Mucosa of rectum (tissue), 2 donors: Measurements from ENCODE around the gene PLA2G6.

Experiments used
- H3K27ac ChIP-seq, 2 donors: one replicate each; pipeline ENCODE4 v1.7.0; 2013; ENCODE audit warnings: inconsistent platforms in 2 of 2, low read depth in 2 of 2, low read length in 2 of 2
- H3K27me3 ChIP-seq, 2 donors: one replicate each; pipeline ENCODE4 v1.7.0; 2013; ENCODE audit warnings: low read length in 2 of 2; ENCODE audit not compliant: control insufficient read depth in 2 of 2, insufficient read depth in 2 of 2
- H3K36me3 ChIP-seq, 2 donors: one replicate each; pipeline ENCODE4 v1.7.0; 2013; ENCODE audit warnings: low read length in 2 of 2; ENCODE audit not compliant: control insufficient read depth in 2 of 2, insufficient read depth in 2 of 2
- H3K4me1 ChIP-seq, 2 donors: one replicate each; pipeline ENCODE4 v1.7.0; 2013; ENCODE audit warnings: low read length in 2 of 2, mild to moderate bottlenecking in 1 of 2; ENCODE audit not compliant: control insufficient read depth in 2 of 2, insufficient read depth in 2 of 2
- H3K4me3 ChIP-seq, 2 donors: one replicate each; pipeline ENCODE4 v1.7.0; 2013; ENCODE audit warnings: low read length in 2 of 2
- H3K9ac ChIP-seq, 2 donors: one replicate each; pipeline ENCODE4 v1.7.0; 2013; ENCODE audit warnings: low read length in 2 of 2, low read depth in 1 of 2, mild to moderate bottlenecking in 1 of 2
- H3K9me3 ChIP-seq, 2 donors: one replicate each; pipeline ENCODE4 v1.7.0; 2013; ENCODE audit warnings: low read length in 2 of 2; ENCODE audit not compliant: control insufficient read depth in 2 of 2
- donor health status: healthy.
- donor health status: Normal muscosa, but diverticular disease.

PLA2G6 gene

DNA sequence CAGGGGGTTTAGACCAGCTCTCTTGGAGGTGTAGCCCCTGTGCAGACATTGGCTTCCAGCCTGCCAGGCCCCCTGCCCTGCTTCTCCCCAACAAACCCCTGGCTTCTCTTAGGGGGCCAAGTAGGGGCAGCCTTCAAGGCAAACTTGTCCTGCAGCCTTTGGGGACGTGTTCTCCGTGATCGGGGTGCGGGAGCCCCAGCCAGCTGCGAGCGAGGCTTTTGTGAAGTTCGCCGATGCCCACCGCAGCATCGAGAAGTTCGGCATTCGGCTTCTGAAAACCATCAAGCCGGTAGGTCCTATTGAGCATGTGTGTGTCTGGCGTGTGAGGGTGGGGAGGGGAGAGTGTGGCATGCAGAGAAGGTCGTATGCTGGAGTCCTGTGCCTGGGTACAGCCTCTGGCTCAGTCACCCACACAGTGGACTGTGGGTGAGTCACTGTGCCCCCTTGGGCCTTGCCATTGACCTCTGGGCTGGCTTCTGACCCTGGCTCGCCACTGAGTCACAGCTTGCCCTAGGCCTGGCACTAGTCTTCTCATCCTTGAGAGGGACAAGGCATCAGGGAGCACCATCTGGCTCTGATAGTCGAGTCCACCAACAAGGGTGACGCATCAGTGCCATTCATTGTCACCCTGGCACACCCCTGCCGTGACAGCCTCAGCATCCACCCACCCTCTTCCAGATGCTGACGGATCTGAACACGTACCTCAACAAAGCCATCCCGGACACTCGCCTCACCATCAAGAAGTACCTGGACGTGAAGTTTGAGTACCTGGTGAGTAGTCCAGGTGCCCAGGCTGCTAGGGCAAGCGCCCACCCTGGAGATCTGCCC is 109.1 kb downstream of the PLA2G6 start:
- Histone ChIP-seq H3K4me1 (no peaks in the 10 kb centered on the region), H3K4me3 (no peak overlapping the region), H3K36me3 (peaks cover 32 to 40% of the 10 kb centered on the region in 2 donors), H3K9me3 (no peaks in the 10 kb centered on the region), H3K27me3 (no peaks in the 10 kb centered on the region), H3K27ac (no peak overlapping the region), H3K9ac (no peak overlapping the region)

DNA sequence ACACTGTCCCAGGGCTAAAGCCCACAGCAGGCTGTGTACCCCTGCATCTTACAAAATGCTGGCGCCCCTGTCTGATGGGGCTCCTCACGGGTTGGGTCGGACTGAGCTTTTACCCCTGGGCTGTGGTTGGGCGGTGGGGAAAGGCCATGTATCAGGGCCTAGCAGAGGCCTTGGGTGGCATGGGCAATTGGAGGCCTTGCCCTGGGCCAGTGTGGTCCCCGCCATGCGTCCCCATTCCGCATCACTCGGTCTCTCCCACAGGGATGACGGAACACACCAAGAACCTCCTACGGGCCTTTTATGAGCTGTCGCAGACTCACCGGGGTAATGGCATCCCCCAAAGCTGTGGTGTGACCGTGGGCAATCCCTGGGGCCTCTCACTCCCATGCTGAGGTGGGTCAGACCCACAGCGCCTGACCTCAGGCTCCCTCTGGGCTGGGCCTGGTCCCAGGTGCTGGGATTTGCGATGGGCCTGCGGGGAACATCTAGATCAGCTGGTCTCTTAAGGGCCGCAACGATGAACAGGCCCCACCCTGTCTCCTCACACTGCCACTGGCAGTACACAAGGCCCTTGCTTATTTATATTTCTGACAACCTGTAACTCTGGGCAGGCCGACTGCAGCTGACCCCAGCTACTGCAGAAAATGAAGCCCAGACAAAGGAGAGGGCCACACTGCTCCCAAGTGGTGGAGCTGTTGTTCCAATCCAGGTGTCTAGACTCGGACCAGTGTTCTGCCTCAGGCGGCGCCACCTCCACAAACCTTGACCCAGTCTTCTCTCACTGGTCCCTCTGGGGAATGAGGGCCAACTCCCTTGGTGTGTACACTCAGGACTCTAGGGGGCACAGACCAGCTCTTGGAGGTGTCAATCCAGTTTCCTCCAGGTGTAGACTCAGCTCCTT is 110.0 kb downstream of the PLA2G6 start:
- H3K27ac ChIP-seq, result no peak overlapping the region
- H3K36me3 ChIP-seq, result peaks cover 33 to 41% of the 10 kb centered on the region in 2 donors
- no peaks in the 10 kb centered on the region for H3K27me3 ChIP-seq
- H3K9ac ChIP-seq, result no peak overlapping the region
- no peak overlapping the region for H3K4me3 ChIP-seq
- H3K9me3 ChIP-seq, result no peaks in the 10 kb centered on the region
- H3K4me1 ChIP-seq, result no peaks in the 10 kb centered on the region

DNA sequence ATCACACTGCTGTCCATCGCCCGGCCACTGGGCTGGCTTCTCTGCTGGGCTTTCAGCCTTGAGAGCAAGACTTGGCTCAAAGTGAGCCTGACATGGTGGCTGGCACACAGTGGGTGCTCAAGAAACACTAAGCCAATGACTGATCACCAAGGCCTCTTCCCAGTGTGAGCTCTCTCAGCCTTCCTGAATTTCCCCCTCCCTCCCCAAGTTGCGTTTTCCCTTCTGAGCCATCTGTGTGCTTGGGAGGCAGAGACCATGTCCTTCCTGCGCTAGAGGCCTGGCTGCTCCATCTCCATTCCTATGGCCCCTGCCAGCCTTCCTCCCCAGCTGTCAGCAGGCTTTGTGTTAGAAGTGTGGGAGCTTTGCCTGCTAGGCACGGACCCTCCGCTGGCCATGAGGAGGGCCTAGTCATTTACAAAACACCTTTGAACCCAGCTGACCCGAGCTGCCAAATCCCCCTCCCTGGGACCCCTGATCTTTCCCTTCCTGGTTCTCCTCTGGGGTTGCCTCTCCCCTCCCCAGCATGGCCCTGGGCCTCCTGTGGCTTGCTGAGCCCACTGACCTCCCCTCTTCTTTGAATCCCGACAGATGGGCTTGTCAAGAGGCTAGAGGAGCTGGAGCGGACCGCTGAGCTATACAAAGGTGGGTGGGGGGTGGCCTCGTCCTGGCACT is 111.2 kb downstream of the PLA2G6 start:
- H3K4me1 ChIP-seq, result no peaks in the 10 kb centered on the region
- no peaks in the 10 kb centered on the region for H3K9me3 ChIP-seq
- peaks cover 39 to 52% of the 10 kb centered on the region in 2 donors for H3K36me3 ChIP-seq
- peak overlapping the region in 1 of 2 donors; percentile 32 for H3K9ac ChIP-seq
- H3K4me3 ChIP-seq, result no peak overlapping the region
- no peaks in the 10 kb centered on the region for H3K27me3 ChIP-seq
- no peak overlapping the region for H3K27ac ChIP-seq

DNA sequence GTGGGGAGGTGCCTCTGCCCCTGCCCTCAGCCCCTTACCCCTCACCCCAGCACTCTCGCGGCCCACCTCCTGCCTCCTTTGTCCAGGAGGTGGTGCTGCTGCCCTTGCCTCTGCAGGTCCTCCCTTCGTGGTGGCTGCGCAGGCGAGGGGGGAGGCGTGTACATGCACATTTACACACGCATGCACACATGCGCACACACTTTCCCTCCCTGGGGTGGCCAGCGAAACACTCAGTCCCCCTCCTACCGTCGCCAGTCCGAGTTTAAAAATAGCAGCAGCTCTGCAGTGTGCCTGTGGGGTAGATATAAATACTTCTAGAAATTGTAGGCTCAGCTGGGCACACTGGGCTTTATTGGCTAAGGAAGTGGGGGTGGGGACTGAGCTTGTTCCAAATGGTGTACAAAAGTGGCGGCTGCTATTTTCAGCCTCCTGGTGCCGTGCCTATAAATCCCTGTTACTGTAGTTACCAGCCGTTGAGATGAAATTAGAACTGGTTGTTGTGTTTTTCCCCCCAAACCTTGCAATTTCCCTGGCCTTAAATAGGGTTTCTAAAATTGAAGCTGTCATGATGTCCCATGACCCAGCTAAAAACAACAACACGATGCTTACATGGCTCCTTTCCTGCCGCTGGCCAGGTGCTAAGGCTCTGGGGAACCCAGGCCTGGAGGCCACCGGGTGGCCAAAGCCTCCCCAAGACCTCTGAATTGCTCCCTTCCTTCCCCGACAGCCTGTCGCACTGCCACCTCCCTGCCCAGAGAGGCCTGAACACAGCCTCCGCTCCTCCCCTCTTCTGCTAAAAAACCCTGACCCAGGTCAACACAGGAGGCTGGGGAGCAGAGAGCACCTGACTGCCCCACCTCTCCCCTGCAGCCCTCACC is 112.0 kb downstream of the PLA2G6 start:
- peaks cover 44 to 57% of the 10 kb centered on the region in 2 donors for H3K36me3 ChIP-seq
- H3K4me1 ChIP-seq, result no peaks in the 10 kb centered on the region
- H3K27ac ChIP-seq, result peak overlapping the region; percentile 33 to 44
- no peaks in the 10 kb centered on the region for H3K27me3 ChIP-seq
- no peak overlapping the region for H3K9ac ChIP-seq
- H3K4me3 ChIP-seq, result no peak overlapping the region
- no peaks in the 10 kb centered on the region for H3K9me3 ChIP-seq

- no peaks in the 10 kb centered on the region for H3K27me3 ChIP-seq
- H3K27ac ChIP-seq, result peak overlapping the region in 1 of 2 donors; percentile 44
- no peak overlapping the region for H3K9ac ChIP-seq
- H3K4me3 ChIP-seq, result no peak overlapping the region
- H3K4me1 ChIP-seq, result no peaks in the 10 kb centered on the region
- peaks cover 43 to 53% of the 10 kb centered on the region in 2 donors for H3K36me3 ChIP-seq
- H3K9me3 ChIP-seq, result no peaks in the 10 kb centered on the region
Measured at GRCh38 chr22:38068641-38069371, 112.8 kb downstream of the PLA2G6 start.

GRCh38 chr22:38067761-38068360 is 113.8 kb downstream of the PLA2G6 start:
- H3K4me1 ChIP-seq, result no peaks in the 10 kb centered on the region
- H3K4me3 ChIP-seq, result no peak overlapping the region
- peaks cover 37 to 49% of the 10 kb centered on the region in 2 donors for H3K36me3 ChIP-seq
- H3K9me3 ChIP-seq, result no peaks in the 10 kb centered on the region
- no peaks in the 10 kb centered on the region for H3K27me3 ChIP-seq
- no peak overlapping the region for H3K27ac ChIP-seq
- H3K9ac ChIP-seq, result no peak overlapping the region

GRCh38 chr22:38067028-38067415 is 114.6 kb downstream of the PLA2G6 start:
- no peak overlapping the region for H3K9ac ChIP-seq
- H3K27me3 ChIP-seq, result no peaks in the 10 kb centered on the region
- peaks cover 28 to 41% of the 10 kb centered on the region in 2 donors for H3K36me3 ChIP-seq
- H3K27ac ChIP-seq, result no peak overlapping the region
- no peak overlapping the region for H3K4me3 ChIP-seq
- no peaks in the 10 kb centered on the region for H3K9me3 ChIP-seq
- no peaks in the 10 kb centered on the region for H3K4me1 ChIP-seq

- Histone ChIP-seq H3K4me3 (no peak overlapping the region), H3K27ac (no peak overlapping the region), H3K36me3 (peaks cover 27 to 37% of the 10 kb centered on the region in 2 donors), H3K9me3 (no peaks in the 10 kb centered on the region), H3K9ac (no peak overlapping the region), H3K27me3 (no peaks in the 10 kb centered on the region), H3K4me1 (no peaks in the 10 kb centered on the region)
Measured at GRCh38 chr22:38066381-38067027, 115.1 kb downstream of the PLA2G6 start.
